ENCODE results near the gene SPCS1. TPM values are rescaled to one million over a fixed set of nuclear protein-coding genes. Genes with fewer than 3 reads are reported as not detected.

The SPCS1 gene
- total RNA-seq (10 to 100 TPM; 55.7 to 85.6 (median 75.3) TPM), polyA plus RNA-seq (100 to 1,000 TPM; 108 to 133 (median 116) TPM)
- long read RNA-seq, donor 1, full-length matches to known transcripts: 33 of 37 reads
- long read RNA-seq, donor 1, partial matches to known transcripts: 0 of 37 reads
- long read RNA-seq, donor 1, other reads (novel, unspliced or antisense): 4 of 37 reads
- long read RNA-seq, donor 2, full-length matches to known transcripts: 129 of 138 reads
- long read RNA-seq, donor 2, partial matches to known transcripts: 3 of 138 reads
- long read RNA-seq, donor 2, other reads (novel, unspliced or antisense): 6 of 138 reads

DNA sequence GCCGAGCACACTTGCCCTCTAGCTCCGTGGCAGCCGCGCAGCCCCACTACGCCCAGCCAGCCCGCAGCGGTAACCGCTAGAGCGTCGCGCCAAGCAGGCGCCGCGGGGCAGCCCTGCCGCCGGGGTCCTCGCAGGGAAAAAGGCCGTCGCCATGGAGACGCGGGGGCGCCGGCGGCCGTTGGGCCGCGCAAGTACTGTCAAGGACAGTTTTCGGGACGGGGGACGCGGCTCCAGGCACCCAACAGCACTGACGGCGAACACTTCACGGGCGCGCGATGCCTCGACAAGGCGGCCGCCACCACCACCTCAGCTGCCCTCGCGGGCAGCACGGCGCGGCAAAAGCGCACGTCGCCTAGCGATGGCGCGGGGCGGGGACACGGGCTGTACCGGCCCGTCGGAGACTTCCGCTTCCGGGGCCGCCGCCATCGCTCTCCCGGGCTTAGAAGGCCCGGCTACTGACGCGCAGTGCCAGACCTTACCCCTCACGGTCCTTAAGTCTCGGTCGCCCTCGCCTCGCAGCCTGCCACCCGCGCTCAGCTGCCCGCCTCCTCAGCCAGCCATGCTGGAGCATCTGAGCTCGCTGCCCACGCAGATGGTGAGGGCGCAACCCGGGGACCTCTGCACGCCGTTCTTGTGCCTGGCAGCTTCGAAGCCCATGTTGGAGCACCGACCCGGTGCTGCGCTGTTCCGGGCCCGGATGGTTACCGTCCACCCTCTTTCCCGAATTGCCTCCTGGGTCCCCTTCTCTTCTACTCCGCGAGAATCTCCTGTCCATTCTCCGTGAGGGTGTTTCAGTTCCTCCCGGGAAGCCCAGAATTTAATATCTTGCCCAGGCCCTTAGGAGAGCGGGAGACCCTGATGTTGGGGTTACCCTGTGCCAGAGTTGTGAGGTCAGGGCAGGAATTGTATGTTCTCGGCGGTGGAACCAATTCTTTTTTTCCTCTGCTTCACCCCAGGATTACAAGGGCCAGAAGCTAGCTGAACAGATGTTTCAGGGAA lies at the start of gene SPCS1, which contains the start of gene GLT8D1:
SPCS1 (plus strand) TSS at position 419 of the 999 bp plus-strand sequence; CDS start at position 560, 141 bp downstream.
GLT8D1 (minus strand) TSS at position 104 of the 999 bp plus-strand sequence. CDS start 5,331 bp downstream, outside the sequence.
- ATAC-seq: peak; percentile 94 to 95 (median 95)
- no peaks in the 10 kb centered on the region for H3K9me3 ChIP-seq
- WGBS, 3 donors: 0 to 1% (median 0%) methylated on average over 70 to 94 of the region's 94 CpGs
- H3K4me1 ChIP-seq: peaks cover 25% of the 10 kb centered on the region
- DNase-seq: peak; percentile 90 to 94
- peak within 1 kb of the TSS; percentile 83 for H3K27ac ChIP-seq
- H3K27me3 ChIP-seq (ENCODE audit: insufficient read depth in 3 of 3, low read length in 2 of 3): no peaks in the 10 kb centered on the region
- H3K4me3 ChIP-seq: peak within 1 kb of the TSS; percentile 90
- peaks cover 0 to 29% of the 10 kb centered on the region in 2 donors for H3K36me3 ChIP-seq (ENCODE audit: insufficient read depth in 1 of 2, low read depth in 1 of 2)
- TF ChIP-seq, protein P1, sequence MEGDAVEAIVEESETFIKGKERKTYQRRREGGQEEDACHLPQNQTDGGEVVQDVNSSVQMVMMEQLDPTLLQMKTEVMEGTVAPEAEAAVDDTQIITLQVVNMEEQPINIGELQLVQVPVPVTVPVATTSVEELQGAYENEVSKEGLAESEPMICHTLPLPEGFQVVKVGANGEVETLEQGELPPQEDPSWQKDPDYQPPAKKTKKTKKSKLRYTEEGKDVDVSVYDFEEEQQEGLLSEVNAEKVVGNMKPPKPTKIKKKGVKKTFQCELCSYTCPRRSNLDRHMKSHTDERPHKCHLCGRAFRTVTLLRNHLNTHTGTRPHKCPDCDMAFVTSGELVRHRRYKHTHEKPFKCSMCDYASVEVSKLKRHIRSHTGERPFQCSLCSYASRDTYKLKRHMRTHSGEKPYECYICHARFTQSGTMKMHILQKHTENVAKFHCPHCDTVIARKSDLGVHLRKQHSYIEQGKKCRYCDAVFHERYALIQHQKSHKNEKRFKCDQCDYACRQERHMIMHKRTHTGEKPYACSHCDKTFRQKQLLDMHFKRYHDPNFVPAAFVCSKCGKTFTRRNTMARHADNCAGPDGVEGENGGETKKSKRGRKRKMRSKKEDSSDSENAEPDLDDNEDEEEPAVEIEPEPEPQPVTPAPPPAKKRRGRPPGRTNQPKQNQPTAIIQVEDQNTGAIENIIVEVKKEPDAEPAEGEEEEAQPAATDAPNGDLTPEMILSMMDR (IDR thresholded peaks at IDR 0.05): no peak
- intact Hi-C loops (cut with DNase I): loop anchor here (2.0 kb wide), 2 partner anchors 19 to 21 kb away; partner anchors contain the start of genes GNL3 (in 1 of the 2) and PBRM1 (in 1 of the 2)

DNA sequence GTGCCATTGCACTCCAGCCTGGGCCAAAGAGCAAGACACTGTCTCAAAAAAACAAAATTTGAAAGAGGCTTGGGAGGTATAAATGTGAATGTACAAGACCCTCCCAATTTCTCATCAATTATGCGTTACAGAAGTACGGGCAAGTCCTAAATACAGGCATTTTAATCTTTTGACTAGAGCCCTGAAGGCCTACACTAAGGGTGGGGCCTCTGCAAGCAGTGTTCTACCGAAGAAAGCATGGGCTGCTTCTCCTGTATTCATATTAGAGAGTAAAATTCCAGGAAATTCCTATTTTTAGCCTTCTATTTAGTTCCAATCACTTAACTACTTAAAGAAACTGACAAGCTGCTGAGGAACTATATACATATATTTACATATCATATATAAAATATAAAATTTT lies 45.9 kb upstream of the SPCS1 start:
- TF ChIP-seq, protein P1 (IDR thresholded peaks at IDR 0.05): no peak
- DNase-seq (no peak), ATAC-seq (no peak)
- WGBS, 3 donors: 54 to 92% (median 60%) methylated on average over 3 of the region's 3 CpGs
- Histone ChIP-seq H3K27ac (no peak overlapping the region), H3K36me3 (ENCODE audit: insufficient read depth in 1 of 2, low read depth in 1 of 2) (peaks cover 3 to 97% of the 10 kb centered on the region in 2 donors), H3K4me1 (no peaks in the 10 kb centered on the region), H3K9me3 (no peaks in the 10 kb centered on the region), H3K27me3 (ENCODE audit: insufficient read depth in 3 of 3, low read length in 2 of 3) (no peaks in the 10 kb centered on the region), H3K4me3 (no peak overlapping the region)
- intact Hi-C loops (cut with DNase I): loop anchor here in 1 of 2 donors (5.0 kb wide), 1 partner anchor 33 kb away; no protein-coding TSS in a partner anchor

DNA sequence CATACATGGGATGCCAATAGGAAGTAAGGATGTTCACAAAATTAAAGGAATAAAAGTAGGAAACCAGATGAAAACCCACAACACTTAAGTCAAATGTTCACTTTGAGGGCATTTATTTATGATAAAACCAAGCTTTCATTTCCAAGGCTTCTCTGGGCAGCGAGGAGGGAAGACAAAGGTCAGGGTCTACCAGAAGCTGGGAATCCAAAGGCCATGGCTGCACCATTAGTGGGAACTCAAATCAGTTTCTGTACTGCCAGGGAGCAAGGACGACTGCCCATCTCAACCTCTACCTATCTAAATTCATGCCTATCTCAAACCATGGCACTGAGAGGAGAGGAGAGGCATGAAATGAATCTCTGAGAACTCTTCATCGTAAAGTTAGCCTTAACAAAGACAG lies 42.8 kb upstream of the SPCS1 start:
- no peak overlapping the region for H3K27ac ChIP-seq
- intact Hi-C loops (cut with DNase I): loop anchor here in 1 of 2 donors (5.0 kb wide), 1 partner anchor 36 kb away; no protein-coding TSS in a partner anchor
- no peak overlapping the region for H3K4me3 ChIP-seq
- no peak for ATAC-seq
- H3K27me3 ChIP-seq (ENCODE audit: insufficient read depth in 3 of 3, low read length in 2 of 3): no peaks in the 10 kb centered on the region
- H3K9me3 ChIP-seq: no peaks in the 10 kb centered on the region
- peaks cover 3 to 97% of the 10 kb centered on the region in 2 donors for H3K36me3 ChIP-seq (ENCODE audit: insufficient read depth in 1 of 2, low read depth in 1 of 2)
- 92 to 95% (median 93%) methylated on average over 3 of the region's 3 CpGs for WGBS, 3 donors
- TF ChIP-seq, protein P1 (IDR thresholded peaks at IDR 0.05): no peak
- no peak for DNase-seq
- H3K4me1 ChIP-seq: no peaks in the 10 kb centered on the region

DNA sequence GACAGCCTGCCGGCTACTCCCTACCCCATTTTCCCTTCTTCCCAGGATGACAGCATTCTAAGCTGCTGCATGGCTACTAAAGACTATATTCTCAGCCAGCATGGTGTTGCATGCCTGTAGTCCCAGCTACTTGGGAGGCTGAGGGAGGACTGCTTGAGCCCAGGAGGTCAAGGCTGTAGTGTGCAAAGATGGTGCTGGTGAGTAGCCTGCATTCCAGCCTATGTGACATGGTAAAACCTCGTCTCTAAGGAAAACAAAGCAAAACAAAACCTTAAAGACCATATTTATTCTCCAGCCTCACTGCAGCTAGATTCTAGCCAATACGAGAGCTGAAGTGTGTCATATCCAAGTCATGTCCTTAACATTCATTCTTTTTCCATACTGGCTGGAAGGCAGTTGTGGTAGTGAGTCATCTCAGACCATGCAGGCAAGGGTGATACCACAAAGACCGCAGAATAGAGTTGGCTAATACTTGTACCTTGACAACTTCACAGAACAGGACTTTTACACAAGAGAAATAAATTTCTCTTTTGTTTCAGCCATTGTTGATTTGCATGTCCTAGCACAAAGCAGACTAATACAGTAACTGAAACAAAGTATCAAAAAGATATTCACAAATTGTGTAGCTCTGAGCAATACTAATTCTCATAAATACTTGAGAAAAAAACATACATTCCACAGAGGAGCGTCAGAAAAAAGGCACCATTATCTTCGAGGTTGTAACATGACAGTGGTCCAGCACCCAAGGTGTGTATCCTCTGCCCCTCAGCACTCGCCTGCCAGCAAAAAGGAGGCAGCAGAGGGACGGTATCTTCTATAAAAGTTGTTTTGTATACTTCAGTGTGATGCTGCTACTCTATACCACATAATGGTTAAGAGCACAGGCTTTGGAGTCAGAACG lies 35.0 kb upstream of the SPCS1 start:
- Histone ChIP-seq H3K9me3 (no peaks in the 10 kb centered on the region), H3K36me3 (ENCODE audit: insufficient read depth in 1 of 2, low read depth in 1 of 2) (peaks cover 10 to 98% of the 10 kb centered on the region in 2 donors), H3K27ac (peak overlapping the region; percentile 57), H3K27me3 (ENCODE audit: insufficient read depth in 3 of 3, low read length in 2 of 3) (no peaks in the 10 kb centered on the region), H3K4me3 (no peak overlapping the region), H3K4me1 (peaks cover 7% of the 10 kb centered on the region)
- TF ChIP-seq, protein P1 (IDR thresholded peaks at IDR 0.05): no peak
- intact Hi-C loops (cut with DNase I): loop anchor here (2.0 to 10.0 kb wide), 2 partner anchors 64 to 186 kb away; no protein-coding TSS in a partner anchor
- DNase-seq (no peak), ATAC-seq (peak; percentile 88 to 99 (median 96))
- WGBS, 3 donors: 77 to 81% (median 77%) methylated on average over 9 of the region's 9 CpGs
